SU-DHL-6 (cell line): ENCODE data around the gene GIGYF2.

Experiments used
- CTCF ChIP-seq: fragments of 200-600 bp; sonication (generic); IDR thresholded peaks from one replicate; pipeline ENCODE4 v1.5.1; 2017; ENCODE audit warnings: antibody characterized with exemption, mild to moderate bottlenecking, low read length, moderate library complexity; ENCODE audit not compliant: insufficient read depth, poor library complexity, severe bottlenecking
- EZH2phosphoT487 ChIP-seq: fragments of 200-600 bp; sonication (generic), shearing (Covaris generic); conservative IDR thresholded peaks from 2 replicates; pipeline ENCODE4 v1.6.1; 2018; ENCODE audit warnings: mild to moderate bottlenecking, antibody characterized with exemption, low read length, moderate library complexity, mixed read lengths

- no peak for TF ChIP-seq CTCF
- TF ChIP-seq EZH2phosphoT487 = no peak
Measured at GRCh38 chr2:232888839-232889529, 191.9 kb downstream of the GIGYF2 start.
